Neural cell (in vitro differentiated cells): ENCODE data around the gene CAMK1D. TPM values are rescaled to one million over a fixed set of nuclear protein-coding genes. Genes with fewer than 3 reads are reported as not detected.

Source experiments
- H2AFZ ChIP-seq: fragments of 200-600, 300-800 bp; sonication (generic), shearing (Covaris generic); 2 replicates; pipeline ENCODE4 v1.6.0; 2014; ENCODE audit warnings: low read depth, mild to moderate bottlenecking, antibody characterized with exemption, low read length, moderate library complexity
- H3F3A ChIP-seq: fragments of 200-600 bp; shearing (Covaris generic); 2 replicates; pipeline ENCODE4 v1.6.1; 2016; ENCODE audit warnings: mild to moderate bottlenecking, moderate library complexity, mixed read lengths, antibody characterized with exemption, low read length; ENCODE audit not compliant: insufficient read depth, poor library complexity, severe bottlenecking
- H3K27ac ChIP-seq: fragments of 200-600, 300-800 bp; sonication (generic), shearing (Covaris generic); 2 replicates; pipeline ENCODE4 v1.5.1; 2014; ENCODE audit warnings: mild to moderate bottlenecking, low read length, moderate library complexity
- H3K27me3 ChIP-seq: fragments of 300-800, 200-600 bp; sonication (generic), shearing (Covaris generic); 2 replicates; pipeline ENCODE4 v1.6.0; 2014; ENCODE audit warnings: mild to moderate bottlenecking, low read depth, low read length, moderate library complexity; ENCODE audit not compliant: insufficient read depth
- H3K36me3 ChIP-seq: fragments of 300-800, 200-600 bp; sonication (generic), shearing (Covaris generic); 2 replicates; pipeline ENCODE4 v1.5.1; 2014; ENCODE audit warnings: mild to moderate bottlenecking, antibody characterized with exemption, low read length, moderate library complexity; ENCODE audit not compliant: insufficient read depth
- H3K4me2 ChIP-seq: fragments of 300-800, 200-600 bp; sonication (generic), shearing (Covaris generic); 2 replicates; pipeline ENCODE4 v1.6.0; 2014; ENCODE audit warnings: mild to moderate bottlenecking, low read length
- H3K4me3 ChIP-seq: fragments of 300-800, 200-600 bp; sonication (generic), shearing (Covaris generic); 2 replicates; pipeline ENCODE4 v1.5.1; 2014; ENCODE audit warnings: mild to moderate bottlenecking, low read length, moderate library complexity
- H3K79me2 ChIP-seq: fragments of 200-600 bp; shearing (Covaris generic); replicated peaks from 2 replicates; pipeline ENCODE4 v1.6.0; 2014; ENCODE audit warnings: mild to moderate bottlenecking, low read length, moderate library complexity; ENCODE audit not compliant: insufficient read depth
- H3K9ac ChIP-seq: fragments of 300-800, 200-600 bp; sonication (generic), shearing (Covaris generic); 2 replicates; pipeline ENCODE4 v1.6.1; 2016; ENCODE audit warnings: mild to moderate bottlenecking, low read length, mixed read lengths
- H3K9me2 ChIP-seq: fragments of 200-600 bp; shearing (Covaris generic); 2 replicates; pipeline ENCODE4 v1.6.1; 2016; ENCODE audit warnings: mild to moderate bottlenecking, low read length, mixed read lengths; ENCODE audit not compliant: insufficient read depth
- H3K9me3 ChIP-seq: fragments of 200-600, 300-800 bp; sonication (generic), shearing (Covaris generic); 2 replicates; pipeline ENCODE4 v1.6.1; 2016; ENCODE audit warnings: mild to moderate bottlenecking, mixed run types, low read length, moderate library complexity, mixed read lengths
- H4K20me1 ChIP-seq: fragments of 200-600 bp; shearing (Covaris generic); 2 replicates; pipeline ENCODE4 v1.6.1; 2016; ENCODE audit warnings: mild to moderate bottlenecking, mixed run types; ENCODE audit not compliant: insufficient read depth
- CTCF ChIP-seq: fragments of 450-650 bp; IDR thresholded peaks from 2 replicates; pipeline ENCODE4 v1.5.1; 2014; ENCODE audit warnings: antibody characterized with exemption, mild to moderate bottlenecking, moderate library complexity; ENCODE audit not compliant: poor library complexity, severe bottlenecking
- EP300 ChIP-seq: fragments of 450-650 bp; conservative IDR thresholded peaks from 2 replicates; pipeline ENCODE4 v1.6.1; 2014; ENCODE audit warnings: antibody characterized with exemption, mild to moderate bottlenecking, moderate library complexity; ENCODE audit not compliant: poor library complexity, severe bottlenecking
- EZH2 ChIP-seq: fragments of 200-600, 300-800 bp; shearing (Covaris generic), sonication (generic); IDR thresholded peaks from 2 replicates; pipeline ENCODE4 v1.6.1; 2014; ENCODE audit warnings: antibody characterized with exemption, low read length, borderline replicate concordance, mild to moderate bottlenecking; ENCODE audit not compliant: insufficient read depth, poor library complexity, severe bottlenecking
- MXI1 ChIP-seq: fragments of 450-650 bp; conservative IDR thresholded peaks from 2 replicates; pipeline ENCODE4 v1.6.1; 2014; ENCODE audit warnings: antibody characterized with exemption, mild to moderate bottlenecking; ENCODE audit not compliant: poor library complexity, severe bottlenecking
- POLR2AphosphoS5 ChIP-seq: IDR thresholded peaks from 2 replicates; pipeline ENCODE4 v1.6.1; 2012
- RAD21 ChIP-seq: fragments of 450-650 bp; conservative IDR thresholded peaks from 2 replicates; pipeline ENCODE4 v1.6.1; 2014; ENCODE audit warnings: antibody characterized with exemption, mild to moderate bottlenecking, moderate library complexity
- REST ChIP-seq: IDR thresholded peaks from 2 replicates; pipeline ENCODE4 v1.6.1; 2012; ENCODE audit warnings: borderline replicate concordance
- SMC3 ChIP-seq: fragments of 450-650 bp; conservative IDR thresholded peaks from 2 replicates; pipeline ENCODE4 v1.6.1; 2014; ENCODE audit warnings: antibody characterized with exemption, mild to moderate bottlenecking, moderate library complexity; ENCODE audit not compliant: poor library complexity
- TAF1 ChIP-seq: IDR thresholded peaks from 2 replicates; pipeline ENCODE4 v1.6.1; 2012; ENCODE audit warnings: low read depth
- polyA plus RNA-seq: library from polyadenylated mRNA; depleted of rRNA; stranded (reverse); fragments of >200 nt; gene quantifications from 2 replicates; pipeline ENCODE4 v1.2.3, GENCODE V29; 2014

CAMK1D gene
- polyA plus RNA-seq, 1 donor from 2014 or later: 13.8 TPM

GRCh38 chr10:12563489-12563888, 214.1 kb downstream of the CAMK1D start:
- no peaks in the 10 kb centered on the region for H3K36me3 ChIP-seq
- H3F3A ChIP-seq: no peaks in the 10 kb centered on the region
- no peaks in the 10 kb centered on the region for H3K27me3 ChIP-seq
- H3K9me3 ChIP-seq: no peaks in the 10 kb centered on the region
- no peak overlapping the region for H3K9ac ChIP-seq
- TF ChIP-seq MXI1 (no peak), EP300 (no peak), SMC3 (no peak), EZH2 (no peak), REST (no peak), POLR2AphosphoS5 (no peak), TAF1 (no peak)
- H2AFZ ChIP-seq: no peak overlapping the region
- no peaks in the 10 kb centered on the region for H3K9me2 ChIP-seq
- H3K4me2 ChIP-seq: no peak overlapping the region
- no peaks in the 10 kb centered on the region for H3K79me2 ChIP-seq
- no peak overlapping the region for H3K4me3 ChIP-seq
- H4K20me1 ChIP-seq: no peaks in the 10 kb centered on the region
- no peak overlapping the region for H3K27ac ChIP-seq

GRCh38 chr10:12564173-12564572, 214.8 kb downstream of the CAMK1D start:
- Histone ChIP-seq H3K4me3 (no peak overlapping the region), H2AFZ (no peak overlapping the region), H3K9me3 (no peaks in the 10 kb centered on the region), H3K4me2 (no peak overlapping the region), H3K36me3 (no peaks in the 10 kb centered on the region), H3K9ac (no peak overlapping the region), H3K27ac (no peak overlapping the region), H3K27me3 (no peaks in the 10 kb centered on the region), H3K9me2 (no peaks in the 10 kb centered on the region), H3K79me2 (no peaks in the 10 kb centered on the region), H3F3A (no peaks in the 10 kb centered on the region), H4K20me1 (no peaks in the 10 kb centered on the region)
- TF ChIP-seq REST (no peak), EP300 (no peak), TAF1 (no peak), EZH2 (no peak), RAD21 (no peak), CTCF (no peak), MXI1 (no peak), POLR2AphosphoS5 (no peak), SMC3 (no peak)
